ENCODE results near the gene VPREB1.
"Not testable (repeated sequence)": the region's sequence is repeated elsewhere in the genome, so short reads cannot be mapped to it uniquely, and the experiment has no call there.

The VPREB1 gene

GRCh38 chr22:22244316-22245250 lies at the start of gene VPREB1:
TSS of gene VPREB1 (plus strand) at chr22:22244786. CDS start at chr22:22244814, 28 bp downstream.
- DNase-seq = no peak

GRCh38 chr22:22194931-22195264 lies 49.7 kb upstream of the VPREB1 start:
- no peak for DNase-seq

GRCh38 chr22:22195265-22196017 lies 49.1 kb upstream of the VPREB1 start:
- peak; percentile 75 for DNase-seq

- no peak for DNase-seq
Observed at GRCh38 chr22:22196018-22196533, 48.5 kb upstream of the VPREB1 start.

GRCh38 chr22:22196833-22197477 lies 47.6 kb upstream of the VPREB1 start:
- no peak for DNase-seq

GRCh38 chr22:22197993-22198402 lies 46.6 kb upstream of the VPREB1 start:
- DNase-seq = no peak

DNA sequence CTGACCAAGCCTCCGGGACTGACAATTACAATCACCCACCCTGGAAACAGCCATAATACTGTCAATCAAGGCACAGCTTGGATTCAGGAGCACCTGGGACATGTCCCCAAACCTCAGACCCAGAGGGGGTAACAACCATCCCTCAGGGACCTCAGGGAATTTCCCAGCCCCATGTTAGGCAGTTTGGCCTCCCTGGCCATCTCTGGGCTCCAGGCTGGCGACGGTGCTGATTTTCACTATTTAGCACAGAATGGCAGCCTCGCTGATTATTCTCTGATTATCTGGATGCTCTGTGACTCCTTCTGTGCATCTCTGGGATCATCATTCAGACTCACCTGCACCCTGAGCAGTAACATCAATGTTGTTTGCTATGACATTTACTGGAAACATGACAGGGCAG lies 45.8 kb upstream of the VPREB1 start:
- no peak for DNase-seq

DNA sequence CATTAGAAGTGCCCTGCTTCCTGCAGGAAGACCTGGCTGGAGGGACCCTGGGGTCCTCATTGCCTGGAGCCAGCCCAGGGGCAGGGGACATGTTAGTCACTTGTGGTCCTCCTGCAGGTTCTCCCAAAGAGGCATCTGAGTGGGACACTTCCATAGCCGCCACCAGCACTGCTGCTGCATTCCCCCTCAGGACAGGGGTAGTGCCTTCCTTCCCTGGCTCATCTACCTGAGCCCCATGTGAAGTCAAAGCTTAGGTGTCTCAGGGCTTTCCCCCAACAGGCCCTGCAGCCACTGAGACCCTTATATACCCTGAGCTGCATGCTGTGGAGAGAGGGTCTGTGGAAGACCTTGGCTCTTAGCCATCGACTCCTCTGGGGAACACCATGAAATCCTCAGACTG lies 45.0 kb upstream of the VPREB1 start:
- no peak for DNase-seq

DNA sequence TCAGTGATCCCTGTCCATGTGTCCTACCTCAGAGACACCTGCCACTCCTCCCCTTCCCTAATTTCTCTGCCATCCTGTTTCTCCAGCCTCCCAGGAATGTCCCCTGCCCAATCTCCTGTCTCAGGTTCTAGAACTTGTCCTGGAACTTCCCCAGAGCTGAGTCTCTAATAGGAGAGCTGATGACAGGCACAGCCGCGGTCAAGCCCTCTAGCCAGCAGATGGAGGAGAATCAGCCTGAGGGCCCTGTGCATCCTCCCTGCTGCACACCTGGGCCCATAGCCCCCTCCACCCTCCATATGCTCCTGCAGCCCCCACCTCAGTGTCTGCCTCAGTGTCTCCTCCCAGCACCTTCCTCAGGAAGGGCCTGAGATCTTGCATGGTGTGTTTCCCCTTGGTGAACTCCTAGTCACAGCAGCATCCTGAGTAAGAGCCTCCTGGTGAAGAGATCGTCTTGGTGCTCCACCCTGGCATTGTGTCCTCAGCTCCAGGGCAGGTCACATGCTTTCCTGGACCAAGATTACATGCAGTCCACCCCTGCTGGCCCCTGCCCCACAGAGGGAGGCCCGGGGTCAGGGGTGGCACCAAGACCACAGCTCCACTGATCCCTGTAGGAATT lies 43.9 kb upstream of the VPREB1 start:
- no peak for DNase-seq

GRCh38 chr22:22201185-22201929 lies 43.2 kb upstream of the VPREB1 start:
- no peak for DNase-seq

- no peak for DNase-seq
Observed at GRCh38 chr22:22201930-22202343, 42.6 kb upstream of the VPREB1 start.

DNA sequence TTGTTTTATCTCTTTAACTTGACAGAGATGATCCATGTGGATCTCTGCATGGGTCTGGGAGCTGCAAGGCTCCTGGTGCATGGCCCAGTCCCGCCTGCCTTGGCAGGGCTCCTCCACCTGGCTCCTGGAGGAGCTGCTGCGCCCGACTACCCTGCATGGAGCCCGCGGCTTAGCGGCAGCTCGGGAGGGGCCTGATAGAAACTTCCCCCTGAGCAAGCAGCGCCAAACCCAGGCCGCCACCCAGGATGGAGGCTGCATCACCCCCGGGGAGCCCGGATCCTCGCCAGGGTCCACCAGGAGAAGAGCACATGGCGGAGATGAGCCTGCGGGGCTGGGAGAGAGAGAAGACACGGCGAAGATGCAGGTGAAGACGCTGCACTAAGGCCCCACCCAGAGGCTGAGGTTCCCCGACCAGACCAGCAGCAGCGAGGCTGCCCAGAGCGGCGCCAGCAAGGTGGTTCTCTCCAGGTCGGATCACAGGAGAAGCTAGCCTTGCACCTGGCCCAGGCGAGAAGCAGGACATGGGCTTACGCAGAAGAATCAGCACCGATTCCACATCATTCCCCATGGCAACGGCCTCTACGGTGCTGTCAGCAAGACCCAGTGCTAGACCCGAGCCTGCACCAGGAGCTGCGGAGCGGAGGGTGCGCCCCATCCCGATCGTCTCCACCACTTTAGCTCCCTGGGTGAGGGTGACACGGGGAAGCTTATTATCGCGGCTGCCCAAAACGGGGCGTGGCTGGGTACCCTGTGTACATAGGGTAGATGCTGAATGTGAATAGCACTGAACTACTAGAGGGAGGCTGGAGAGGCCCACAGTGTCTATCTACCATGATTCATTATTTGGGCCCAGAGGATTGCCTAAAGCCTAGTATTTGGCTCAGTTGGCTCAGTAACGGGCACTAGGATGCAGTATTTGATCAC lies 41.3 kb upstream of the VPREB1 start:
- DNase-seq = no peak

- peak; percentile 70 for DNase-seq
Observed at GRCh38 chr22:22207845-22208564, 36.6 kb upstream of the VPREB1 start.

DNA sequence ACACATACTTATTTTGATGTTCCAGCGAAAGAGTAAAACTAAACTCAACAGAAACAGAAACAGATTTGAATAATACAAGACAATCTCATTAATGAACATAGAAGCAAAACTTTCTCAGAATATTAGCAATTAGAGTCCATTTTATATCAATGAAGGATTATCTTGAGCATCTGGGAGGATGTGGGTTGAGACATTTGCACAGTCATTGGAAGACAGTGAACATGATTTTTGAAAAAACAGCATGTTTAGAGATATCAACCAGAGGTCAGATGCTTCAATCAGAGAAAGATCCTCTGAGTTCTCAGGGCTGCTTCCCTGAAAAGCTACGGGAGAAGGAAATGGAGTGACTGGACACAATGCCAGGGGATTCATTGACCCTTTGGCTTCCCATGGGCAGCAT lies 35.9 kb upstream of the VPREB1 start:
- DNase-seq = no peak

DNA sequence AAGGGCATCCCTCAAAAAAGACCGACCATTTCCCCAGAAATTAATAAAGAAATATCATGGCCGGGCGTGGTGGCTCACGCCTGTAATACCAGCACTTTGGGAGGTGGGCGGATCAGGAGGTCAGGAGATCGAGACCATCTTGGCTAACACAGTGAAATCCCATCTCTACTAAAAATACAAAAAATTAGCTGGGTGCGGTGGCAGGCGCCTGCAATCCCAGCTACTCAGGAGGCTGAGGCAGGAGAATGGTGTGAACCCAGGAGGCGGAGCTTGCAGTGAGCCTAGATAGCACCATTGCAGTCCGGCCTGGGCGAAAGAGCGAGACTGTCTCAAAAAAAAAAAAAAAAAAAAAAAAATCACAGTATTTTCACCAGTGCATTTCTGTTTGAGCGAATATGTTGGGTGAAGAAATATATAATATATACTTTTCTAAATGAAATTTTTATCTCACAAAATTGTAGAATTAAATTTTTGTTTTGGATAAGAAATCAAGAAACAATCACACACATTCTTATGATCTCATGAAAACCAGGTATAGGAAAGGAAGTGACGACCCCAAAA lies 35.4 kb upstream of the VPREB1 start:
- DNase-seq = not testable (repeated sequence)

- no peak for DNase-seq
Observed at GRCh38 chr22:22210375-22210774, 34.2 kb upstream of the VPREB1 start.

- no peak for DNase-seq
Observed at GRCh38 chr22:22210889-22211833, 33.4 kb upstream of the VPREB1 start.

DNA sequence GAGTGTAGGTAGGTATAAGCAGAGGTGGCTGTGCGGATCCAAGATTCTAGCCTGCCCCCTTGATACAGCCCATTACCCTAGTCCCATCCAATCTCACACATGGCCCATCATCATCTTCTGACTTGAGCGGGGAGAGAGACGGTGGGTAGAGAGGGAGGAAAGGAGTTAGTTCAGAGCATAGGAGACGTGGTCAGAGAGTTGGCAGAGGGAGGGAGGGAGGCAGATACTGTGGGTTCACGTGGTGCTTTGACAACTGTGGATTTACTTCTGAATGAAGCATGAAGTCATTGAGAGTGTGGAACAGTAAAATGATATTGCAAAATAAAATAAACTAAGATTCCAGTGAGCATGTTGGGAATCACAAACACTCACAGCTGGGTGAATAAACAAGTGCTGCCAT lies 31.4 kb upstream of the VPREB1 start:
- no peak for DNase-seq

All from CD4-positive, alpha-beta T cell treated with Interleukin-21 for 1 hour (primary cell).